Stomach smooth muscle (tissue), 2 donors: ENCODE data around the gene ADAMTS16.

Source experiments
- H3K27ac ChIP-seq: one replicate; pipeline ENCODE4 v1.7.0; 2013; ENCODE audit warnings: mild to moderate bottlenecking, low read length, inconsistent platforms
- H3K27me3 ChIP-seq, 2 donors: one replicate each; pipeline ENCODE4 v1.7.0; 2013; ENCODE audit warnings: low read length in 2 of 2; ENCODE audit not compliant: insufficient read depth in 2 of 2, control insufficient read depth in 1 of 2
- H3K36me3 ChIP-seq, 2 donors: one replicate each; pipeline ENCODE4 v1.7.0; 2013; ENCODE audit warnings: low read length in 2 of 2; ENCODE audit not compliant: control insufficient read depth in 2 of 2, insufficient read depth in 2 of 2
- H3K4me1 ChIP-seq: one replicate; pipeline ENCODE4 v1.7.0; 2013; ENCODE audit warnings: low read length; ENCODE audit not compliant: control insufficient read depth, insufficient read depth
- H3K4me3 ChIP-seq, 2 donors: one replicate each; pipeline ENCODE4 v1.7.0; 2013; ENCODE audit warnings: low read length in 2 of 2
- H3K9ac ChIP-seq, 2 donors: one replicate each; pipeline ENCODE4 v1.7.0; 2013; ENCODE audit warnings: low read length in 2 of 2, mild to moderate bottlenecking in 1 of 2
- H3K9me3 ChIP-seq, 2 donors: one replicate each; pipeline ENCODE4 v1.7.0; 2013; ENCODE audit warnings: low read length in 2 of 2; ENCODE audit not compliant: control insufficient read depth in 2 of 2
- donor health status: healthy.
- donor health status: Pancreatic carcinoma.

ADAMTS16 gene

GRCh38 chr5:5234912-5235311 is 94.8 kb downstream of the ADAMTS16 start:
- H3K27ac ChIP-seq = no peak overlapping the region
- peaks cover 0 to 2% of the 10 kb centered on the region in 2 donors for H3K9me3 ChIP-seq
- H3K27me3 ChIP-seq = no peaks in the 10 kb centered on the region
- no peaks in the 10 kb centered on the region for H3K4me1 ChIP-seq
- no peak overlapping the region for H3K4me3 ChIP-seq
- H3K9ac ChIP-seq = no peak overlapping the region
- no peaks in the 10 kb centered on the region for H3K36me3 ChIP-seq

- Histone ChIP-seq H3K9ac (no peak overlapping the region), H3K27me3 (no peaks in the 10 kb centered on the region), H3K4me1 (no peaks in the 10 kb centered on the region), H3K36me3 (no peaks in the 10 kb centered on the region), H3K27ac (no peak overlapping the region), H3K4me3 (no peak overlapping the region), H3K9me3 (peaks cover 0 to 2% of the 10 kb centered on the region in 2 donors)
Measured at GRCh38 chr5:5235685-5236084, 95.6 kb downstream of the ADAMTS16 start.

- H3K27ac ChIP-seq = no peak overlapping the region
- no peak overlapping the region for H3K9ac ChIP-seq
- H3K27me3 ChIP-seq = no peaks in the 10 kb centered on the region
- H3K4me1 ChIP-seq = no peaks in the 10 kb centered on the region
- H3K9me3 ChIP-seq = peaks cover 0 to under 1% of the 10 kb centered on the region in 2 donors
- no peaks in the 10 kb centered on the region for H3K36me3 ChIP-seq
- no peak overlapping the region for H3K4me3 ChIP-seq
Measured at GRCh38 chr5:5239191-5239590, 99.1 kb downstream of the ADAMTS16 start.

- Histone ChIP-seq H3K27ac (no peak overlapping the region), H3K9ac (no peak overlapping the region), H3K4me3 (no peak overlapping the region), H3K36me3 (no peaks in the 10 kb centered on the region), H3K4me1 (no peaks in the 10 kb centered on the region), H3K27me3 (no peaks in the 10 kb centered on the region), H3K9me3 (no peaks in the 10 kb centered on the region)
Measured at GRCh38 chr5:5240234-5240633, 100.1 kb downstream of the ADAMTS16 start.

- no peak overlapping the region for H3K4me3 ChIP-seq
- no peak overlapping the region for H3K27ac ChIP-seq
- H3K4me1 ChIP-seq = no peaks in the 10 kb centered on the region
- no peaks in the 10 kb centered on the region for H3K36me3 ChIP-seq
- no peaks in the 10 kb centered on the region for H3K27me3 ChIP-seq
- H3K9ac ChIP-seq = no peak overlapping the region
- H3K9me3 ChIP-seq = no peaks in the 10 kb centered on the region
Measured at GRCh38 chr5:5242056-5242455, 101.9 kb downstream of the ADAMTS16 start.

- no peak overlapping the region for H3K27ac ChIP-seq
- no peaks in the 10 kb centered on the region for H3K9me3 ChIP-seq
- H3K36me3 ChIP-seq = no peaks in the 10 kb centered on the region
- H3K27me3 ChIP-seq = no peaks in the 10 kb centered on the region
- no peak overlapping the region for H3K4me3 ChIP-seq
- H3K4me1 ChIP-seq = no peaks in the 10 kb centered on the region
- H3K9ac ChIP-seq = no peak overlapping the region
Measured at GRCh38 chr5:5246736-5247135, 106.6 kb downstream of the ADAMTS16 start.

- H3K4me1 ChIP-seq = no peaks in the 10 kb centered on the region
- peaks cover 5 to 6% of the 10 kb centered on the region in 2 donors for H3K9me3 ChIP-seq
Measured at GRCh38 chr5:5250758-5251157, 110.6 kb downstream of the ADAMTS16 start.

GRCh38 chr5:5252106-5252505 is 112.0 kb downstream of the ADAMTS16 start:
- Histone ChIP-seq H3K4me1 (no peaks in the 10 kb centered on the region), H3K36me3 (no peaks in the 10 kb centered on the region), H3K9ac (no peak overlapping the region), H3K9me3 (peaks cover 5 to 8% of the 10 kb centered on the region in 2 donors), H3K27me3 (no peaks in the 10 kb centered on the region), H3K27ac (no peak overlapping the region), H3K4me3 (no peak overlapping the region)

More at GRCh38 chr5:5250758-5251157, 110.6 kb downstream of the ADAMTS16 start:
- Histone ChIP-seq H3K27ac (no peak overlapping the region), H3K4me3 (no peak overlapping the region), H3K36me3 (no peaks in the 10 kb centered on the region), H3K9ac (no peak overlapping the region), H3K27me3 (no peaks in the 10 kb centered on the region)

- Histone ChIP-seq H3K9ac (no peak overlapping the region), H3K9me3 (peaks cover 5 to 8% of the 10 kb centered on the region in 2 donors), H3K4me1 (no peaks in the 10 kb centered on the region), H3K4me3 (no peak overlapping the region), H3K36me3 (no peaks in the 10 kb centered on the region), H3K27me3 (no peaks in the 10 kb centered on the region), H3K27ac (no peak overlapping the region)
Measured at GRCh38 chr5:5257353-5257752, 117.2 kb downstream of the ADAMTS16 start.

- no peaks in the 10 kb centered on the region for H3K36me3 ChIP-seq
- H3K4me1 ChIP-seq = no peaks in the 10 kb centered on the region
- no peak overlapping the region for H3K4me3 ChIP-seq
- no peak overlapping the region for H3K27ac ChIP-seq
- H3K9ac ChIP-seq = no peak overlapping the region
- H3K27me3 ChIP-seq = peaks cover 0 to 2% of the 10 kb centered on the region in 2 donors
- H3K9me3 ChIP-seq = peaks cover 5 to 8% of the 10 kb centered on the region in 2 donors
Measured at GRCh38 chr5:5258564-5258963, 118.4 kb downstream of the ADAMTS16 start.

GRCh38 chr5:5264727-5265126 is 124.6 kb downstream of the ADAMTS16 start:
- Histone ChIP-seq H3K36me3 (no peaks in the 10 kb centered on the region), H3K9ac (no peak overlapping the region), H3K4me3 (no peak overlapping the region), H3K9me3 (peaks cover 0 to 7% of the 10 kb centered on the region in 2 donors), H3K4me1 (no peaks in the 10 kb centered on the region), H3K27me3 (peaks cover 0 to 2% of the 10 kb centered on the region in 2 donors), H3K27ac (no peak overlapping the region)
